HepG2 (cell line): Measurements from ENCODE around the gene APOD. TPM values are rescaled to one million over a fixed set of nuclear protein-coding genes. Genes with fewer than 3 reads are reported as not detected.

ENCODE experiments used
- ATAC-seq: fragments of 200-7000 bp; cut with Tn5 transposase; 3 replicates; pipeline ENCODE4 v1.9.1; 2020; ENCODE audit warnings: mild to moderate bottlenecking, moderate library complexity
- BruUV-seq: library from RNA; stranded (reverse); fragments of 400-500 nt; replicated peaks from 2 replicates; lab custom pipeline; 2021; lab: Mats Ljungman, UMichigan
- CTCF ChIA-PET: fragments of 300-600 bp; formaldehyde crosslinking; extraction: SDS; loops from one replicate; lab custom pipeline; 2021; ENCODE audit warnings: low total read pairs, inconsistent platforms, low intra/inter-chr PET ratio; lab: Yijun Ruan, JAX
- POLR2A ChIA-PET: fragments of 350-600 bp; sonication (Branson Sonifier 250); formaldehyde crosslinking; loops from one replicate; lab custom pipeline; 2020; ENCODE audit warnings: antibody characterized with exemption, inconsistent platforms; lab: Yijun Ruan, JAX
- DNase-seq: peaks from one replicate; pipeline ENCODE4 v3.0.0-alpha.2; 2015; ENCODE audit warnings: low spot score
- FAIRE-seq: peaks from 3 replicates; lab custom pipeline; 2011; peaks lifted over from hg19 to GRCh38; lab: Jason Lieb, UNC
- H2AFZ ChIP-seq: one replicate; pipeline ENCODE4 v1.6.1; 2011; ENCODE audit warnings: low read length, inconsistent platforms
- H3K27ac ChIP-seq: fragments of 300-600 bp; 3 replicates; pipeline ENCODE4 v1.8.0; 2011; ENCODE audit warnings: mixed run types, mild to moderate bottlenecking, mixed read lengths, low read length, inconsistent platforms; ENCODE audit not compliant: insufficient read depth; ENCODE audit errors: extremely low read length
- H3K27me3 ChIP-seq, 2 experiments: fragments of 200-600 bp in 1 of 2; 2 replicates in 1 of 2; 3 replicates in 1 of 2; pipeline versions ENCODE4 v1.6.0 to v1.8.0; 2011; ENCODE audit warnings: low read length in 2 of 2, mild to moderate bottlenecking in 2 of 2, moderate library complexity in 2 of 2, inconsistent platforms in 1 of 2; ENCODE audit not compliant: insufficient read depth in 2 of 2, control insufficient read depth in 1 of 2
- H3K36me3 ChIP-seq, 2 experiments: fragments of 200-600 bp in 1 of 2; replicated peaks in 1 of 2; 2 replicates in 1 of 2; 3 replicates in 1 of 2; pipeline versions ENCODE4 v1.5.1 to v1.8.0; 2011; ENCODE audit warnings: low read length in 2 of 2, inconsistent platforms in 1 of 2; ENCODE audit not compliant: insufficient read depth in 2 of 2, control insufficient read depth in 1 of 2
- H3K4me1 ChIP-seq: 2 replicates; pipeline ENCODE4 v1.5.1; 2012; ENCODE audit warnings: low read length, inconsistent platforms; ENCODE audit not compliant: insufficient read depth
- H3K4me2 ChIP-seq: 2 replicates; pipeline ENCODE4 v1.6.0; 2011; ENCODE audit warnings: low read depth, low read length, inconsistent platforms
- H3K4me3 ChIP-seq, 3 experiments: fragments of 200-600 bp in 1 of 3; sonication (generic), shearing (Covaris generic) in 1 of 3; replicated peaks in 1 of 3; 2 replicates each; pipeline ENCODE4 v1.5.1; 2011 to 2016; ENCODE audit warnings: low read length in 3 of 3, inconsistent platforms in 2 of 3, low read depth in 2 of 3, mild to moderate bottlenecking in 2 of 3, control low read depth in 1 of 3, mixed read lengths in 1 of 3; ENCODE audit not compliant: insufficient read depth in 1 of 3
- H3K79me2 ChIP-seq: one replicate; pipeline ENCODE4 v1.6.1; 2011; ENCODE audit warnings: low read length, inconsistent platforms; ENCODE audit not compliant: insufficient read depth
- H3K9ac ChIP-seq: 2 replicates; pipeline ENCODE4 v1.6.0; 2011; ENCODE audit warnings: mild to moderate bottlenecking, low read depth, low read length, inconsistent platforms; ENCODE audit not compliant: insufficient read depth
- H3K9me3 ChIP-seq: 2 replicates; pipeline ENCODE4 v1.5.1; 2012; ENCODE audit warnings: mild to moderate bottlenecking, low read length
- H4K20me1 ChIP-seq: 2 replicates; pipeline ENCODE4 v1.6.0; 2011; ENCODE audit warnings: inconsistent platforms, mild to moderate bottlenecking, low read length, moderate library complexity; ENCODE audit not compliant: insufficient read depth
- RXRB ChIP-seq: IDR thresholded peaks from 2 replicates; pipeline ENCODE4 v1.6.1; 2016; ENCODE audit warnings: borderline replicate concordance, missing genetic modification reagents, missing compliant biosample characterization
- ZNF234 ChIP-seq: sonication (generic); formaldehyde crosslinking; conservative IDR thresholded peaks from 2 replicates; pipeline ENCODE4 v1.5.1; 2020; ENCODE audit warnings: mild to moderate bottlenecking, missing genetic modification reagents
- ZNF30 ChIP-seq: sonication (generic); formaldehyde crosslinking; IDR thresholded peaks from 2 replicates; pipeline ENCODE4 v1.5.0; 2020; ENCODE audit warnings: mild to moderate bottlenecking, missing genetic modification reagents
- ZNF629 ChIP-seq: sonication (generic); formaldehyde crosslinking; conservative IDR thresholded peaks from 2 replicates; pipeline ENCODE4 v1.5.0; 2020; ENCODE audit warnings: missing genetic modification reagents
- WGBS: methylation state at CpG from one replicate; pipeline ENCODE4 v1.1.6; 2017; ENCODE audit warnings: low lambda C conversion rate; 5-methylcytosine and 5-hydroxymethylcytosine counted together
- in situ Hi-C: cut with HindIII; loops from 2 replicates; pipeline ENCODE4 v1.10.0; 2017; ENCODE audit warnings: low pct_unique_long_range_greater_than_20kb; ENCODE audit not compliant: extremely low pct_ligation_motif_present
- intact Hi-C: fragments of 100-400 bp; cut with micrococcal nuclease; formaldehyde crosslinking; loops from one replicate; pipeline ENCODE4 v1.10.0; 2022; ENCODE audit not compliant: unreplicated experiment
- polyA plus RNA-seq, 8 experiments: library from polyadenylated mRNA; depleted of rRNA in 3 of 8; stranded (reverse) in 7 of 8; unstranded in 1 of 8; fragments of >200 nt; fragmentation: Illumina TruSeq in 4 of 8; extraction: Trizol in 4 of 8; gene quantifications; 2 replicates each; pipeline versions ENCODE4 v1.2.1 to v1.2.3, GENCODE V29; 2011 to 2016; ENCODE audit warnings: low read depth in 4 of 8, missing spikeins in 1 of 8, mixed read lengths in 1 of 8; ENCODE audit not compliant: insufficient read depth in 1 of 8
- total RNA-seq, 5 experiments: library from RNA; depleted of rRNA; stranded (reverse); fragments of >200 nt; fragmentation: Illumina TruSeq; extraction: Trizol; gene quantifications; 2 replicates each; pipeline ENCODE4 v1.2.3, GENCODE V29; 2016; ENCODE audit warnings: low read depth in 1 of 5
- TF ChIP-seq, protein P1 (sequence below): sonication (generic); formaldehyde crosslinking; IDR thresholded peaks from 2 replicates; pipeline ENCODE4 v1.4.0; 2020; ENCODE audit warnings: missing genetic modification reagents, borderline replicate concordance
- TF ChIP-seq, protein P2 (sequence below): sonication (generic); formaldehyde crosslinking; IDR thresholded peaks from 2 replicates; pipeline ENCODE4 v1.4.0; 2020; ENCODE audit warnings: low read depth, mild to moderate bottlenecking, missing genetic modification reagents

The APOD gene
- total and polyA plus RNA-seq, 2 of the 13 experiments (the other 11 are each of a cell fraction or from before 2014, with no cell fraction given): not detected

DNA sequence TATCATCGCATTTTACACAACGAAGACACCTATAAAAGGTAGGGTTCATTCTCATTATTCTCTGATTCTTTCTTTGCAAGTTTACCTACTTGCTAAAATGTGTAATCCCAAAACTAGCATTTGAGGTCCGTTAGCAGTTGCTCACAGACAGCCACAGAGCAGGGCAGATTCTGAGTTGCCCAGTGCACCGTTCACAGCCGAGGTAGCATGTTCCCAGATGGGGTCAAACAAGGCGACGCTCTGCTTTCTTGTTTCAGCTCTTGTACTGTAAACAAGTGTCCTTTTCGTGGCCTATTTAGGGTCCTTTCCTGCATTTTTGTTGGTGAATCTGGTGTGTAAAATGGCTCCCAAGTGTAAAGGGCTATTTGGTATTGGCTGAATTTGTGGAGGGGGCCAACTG is 43.7 kb downstream of the APOD start:
- no peaks in the 10 kb centered on the region; a peak in 1 of 5 replicates for H3K27me3 ChIP-seq
- H3K36me3 ChIP-seq: no peaks in the 10 kb centered on the region; a peak in 2 of 5 replicates
- H3K9me3 ChIP-seq: no peaks in the 10 kb centered on the region
- peak overlapping the region; percentile 29 for H3K27ac ChIP-seq
- FAIRE-seq: no peak
- no peak for DNase-seq
- peak overlapping the region; percentile 90; the same call in 1 of the 2 replicates for H3K9ac ChIP-seq
- peaks cover 39% of the 10 kb centered on the region for H4K20me1 ChIP-seq
- intact Hi-C loops (loop anchor here (5.0 to 10.0 kb wide), 2 partner anchors 268 to 1415 kb away; partner anchors contain the start of gene XXYLT1), in situ Hi-C loops (no loop called here)
- peak overlapping the region; percentile 84 for H3K4me2 ChIP-seq
- WGBS: 60% methylated on average over 8 of the region's 8 CpGs
- no peak overlapping the region for H2AFZ ChIP-seq
- peaks cover 49% of the 10 kb centered on the region for H3K4me1 ChIP-seq
- TF ChIP-seq ZNF234: no peak
- TF ChIP-seq RXRB (CRISPR knock-in tag): peak; percentile 57; the same call in 1 of the 2 replicates
- TF ChIP-seq ZNF629 (CRISPR knock-in tag): peak; percentile 59
- TF ChIP-seq, protein P1, sequence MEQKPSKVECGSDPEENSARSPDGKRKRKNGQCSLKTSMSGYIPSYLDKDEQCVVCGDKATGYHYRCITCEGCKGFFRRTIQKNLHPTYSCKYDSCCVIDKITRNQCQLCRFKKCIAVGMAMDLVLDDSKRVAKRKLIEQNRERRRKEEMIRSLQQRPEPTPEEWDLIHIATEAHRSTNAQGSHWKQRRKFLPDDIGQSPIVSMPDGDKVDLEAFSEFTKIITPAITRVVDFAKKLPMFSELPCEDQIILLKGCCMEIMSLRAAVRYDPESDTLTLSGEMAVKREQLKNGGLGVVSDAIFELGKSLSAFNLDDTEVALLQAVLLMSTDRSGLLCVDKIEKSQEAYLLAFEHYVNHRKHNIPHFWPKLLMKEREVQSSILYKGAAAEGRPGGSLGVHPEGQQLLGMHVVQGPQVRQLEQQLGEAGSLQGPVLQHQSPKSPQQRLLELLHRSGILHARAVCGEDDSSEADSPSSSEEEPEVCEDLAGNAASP (CRISPR knock-in tag): peak; percentile 38; the same call in 1 of the 2 replicates
- TF ChIP-seq ZNF30 (CRISPR knock-in tag): no peak
- TF ChIP-seq, protein P2, sequence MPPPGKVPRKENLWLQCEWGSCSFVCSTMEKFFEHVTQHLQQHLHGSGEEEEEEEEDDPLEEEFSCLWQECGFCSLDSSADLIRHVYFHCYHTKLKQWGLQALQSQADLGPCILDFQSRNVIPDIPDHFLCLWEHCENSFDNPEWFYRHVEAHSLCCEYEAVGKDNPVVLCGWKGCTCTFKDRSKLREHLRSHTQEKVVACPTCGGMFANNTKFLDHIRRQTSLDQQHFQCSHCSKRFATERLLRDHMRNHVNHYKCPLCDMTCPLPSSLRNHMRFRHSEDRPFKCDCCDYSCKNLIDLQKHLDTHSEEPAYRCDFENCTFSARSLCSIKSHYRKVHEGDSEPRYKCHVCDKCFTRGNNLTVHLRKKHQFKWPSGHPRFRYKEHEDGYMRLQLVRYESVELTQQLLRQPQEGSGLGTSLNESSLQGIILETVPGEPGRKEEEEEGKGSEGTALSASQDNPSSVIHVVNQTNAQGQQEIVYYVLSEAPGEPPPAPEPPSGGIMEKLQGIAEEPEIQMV: no peak
- ATAC-seq: no peak
- peaks cover 75% of the 10 kb centered on the region for H3K79me2 ChIP-seq
- BruUV-seq: no TSS peak
- CTCF ChIA-PET: no interaction called here
- H3K4me3 ChIP-seq: peak overlapping the region; percentile 6 to 87 (median 78); a peak in 4 of 6 replicates
- POLR2A ChIA-PET: no interaction called here
